ENCODE measurements around the gene C1QL2.

Gene C1QL2

DNA sequence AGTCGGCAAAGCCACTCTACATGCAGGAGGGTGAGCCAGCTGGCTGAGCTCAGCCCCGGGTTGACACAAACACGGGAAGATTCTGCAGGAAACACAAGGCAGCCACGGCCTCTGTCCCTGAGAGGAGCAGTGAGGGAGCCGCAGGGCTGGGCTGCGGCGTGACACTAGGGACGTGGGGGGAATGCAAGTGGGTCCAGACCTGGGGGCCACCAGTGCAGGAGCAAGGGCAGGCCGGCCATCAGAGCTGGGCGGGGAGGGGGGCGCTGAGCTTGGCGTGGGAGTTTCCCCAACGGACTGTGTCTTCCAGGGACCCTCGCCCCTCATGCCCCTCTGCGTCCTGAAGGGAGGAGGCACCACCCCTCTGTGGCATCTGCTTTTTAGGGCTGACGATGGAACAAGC is 12.0 kb upstream of the C1QL2 start:
- Histone ChIP-seq H3K4me3 (ENCODE audit: insufficient read length, low read depth) (no peak overlapping the region), H3K27me3 (ENCODE audit: insufficient read depth, insufficient read length) (peaks cover 21% of the 10 kb centered on the region), H3K9me3 (ENCODE audit: insufficient read depth, low read length) (no peaks in the 10 kb centered on the region; the same call in 1 of the 2 replicates), H3K36me3 (ENCODE audit: insufficient read depth, insufficient read length, low read length) (no peaks in the 10 kb centered on the region), H3K9ac (ENCODE audit: insufficient read length, low read depth) (no peak overlapping the region), H3K4me1 (ENCODE audit: insufficient read depth, insufficient read length) (peaks cover 3% of the 10 kb centered on the region)
- DNase-seq (ENCODE audit: low read depth, low spot score): no peak
- TF ChIP-seq YY1 (IDR thresholded peaks at IDR 0.05; ENCODE audit: insufficient read depth, insufficient read length) (no peak), SUZ12 (IDR thresholded peaks at IDR 0.05; ENCODE audit: extremely low read depth, insufficient read depth, insufficient read length) (no peak), ZNF274 (IDR thresholded peaks at IDR 0.05; ENCODE audit: low read depth, low read length) (no peak)

GRCh38 chr2:119169717-119170116 is 11.2 kb upstream of the C1QL2 start:
- peaks cover 21% of the 10 kb centered on the region for H3K27me3 ChIP-seq (ENCODE audit: insufficient read depth, insufficient read length)
- TF ChIP-seq YY1 (IDR thresholded peaks at IDR 0.05; ENCODE audit: insufficient read depth, insufficient read length): no peak
- TF ChIP-seq SUZ12 (IDR thresholded peaks at IDR 0.05; ENCODE audit: extremely low read depth, insufficient read depth, insufficient read length): no peak
- no peak for TF ChIP-seq ZNF274 (IDR thresholded peaks at IDR 0.05; ENCODE audit: low read depth, low read length)

GRCh38 chr2:119160361-119160990 is 1.9 kb upstream of the C1QL2 start:
- Histone ChIP-seq H3K9me3 (ENCODE audit: insufficient read depth, low read length) (no peaks in the 10 kb centered on the region), H3K4me3 (ENCODE audit: insufficient read length, low read depth) (no peak overlapping the region), H3K27me3 (ENCODE audit: insufficient read depth, insufficient read length) (peaks cover 54% of the 10 kb centered on the region), H3K4me1 (ENCODE audit: insufficient read depth, insufficient read length) (peaks cover 3% of the 10 kb centered on the region), H3K36me3 (ENCODE audit: insufficient read depth, insufficient read length, low read length) (no peaks in the 10 kb centered on the region), H3K9ac (ENCODE audit: insufficient read length, low read depth) (no peak overlapping the region)
- TF ChIP-seq ZNF274 (IDR thresholded peaks at IDR 0.05; ENCODE audit: low read depth, low read length) (no peak), YY1 (IDR thresholded peaks at IDR 0.05; ENCODE audit: insufficient read depth, insufficient read length) (no peak), SUZ12 (IDR thresholded peaks at IDR 0.05; ENCODE audit: extremely low read depth, insufficient read depth, insufficient read length) (no peak)
- DNase-seq (ENCODE audit: low read depth, low spot score): no peak

More at GRCh38 chr2:119169717-119170116, 11.2 kb upstream of the C1QL2 start:
- no peak for DNase-seq (ENCODE audit: low read depth, low spot score)
- H3K4me3 ChIP-seq (ENCODE audit: insufficient read length, low read depth): no peak overlapping the region
- H3K9me3 ChIP-seq (ENCODE audit: insufficient read depth, low read length): no peaks in the 10 kb centered on the region
- peaks cover 3% of the 10 kb centered on the region for H3K4me1 ChIP-seq (ENCODE audit: insufficient read depth, insufficient read length)
- no peak overlapping the region for H3K9ac ChIP-seq (ENCODE audit: insufficient read length, low read depth)
- no peaks in the 10 kb centered on the region for H3K36me3 ChIP-seq (ENCODE audit: insufficient read depth, insufficient read length, low read length)

GRCh38 chr2:119157850-119158511 is 570 bp downstream of the C1QL2 start:
- Histone ChIP-seq H3K9ac (ENCODE audit: insufficient read length, low read depth) (peak overlapping the region; percentile 72), H3K27me3 (ENCODE audit: insufficient read depth, insufficient read length) (peaks cover 49% of the 10 kb centered on the region), H3K36me3 (ENCODE audit: insufficient read depth, insufficient read length, low read length) (no peaks in the 10 kb centered on the region), H3K4me3 (ENCODE audit: insufficient read length, low read depth) (peak overlapping the region; percentile 57), H3K4me1 (ENCODE audit: insufficient read depth, insufficient read length) (peaks cover 5% of the 10 kb centered on the region), H3K9me3 (ENCODE audit: insufficient read depth, low read length) (no peaks in the 10 kb centered on the region)
- TF ChIP-seq ZNF274 (IDR thresholded peaks at IDR 0.05; ENCODE audit: low read depth, low read length) (no peak), SUZ12 (IDR thresholded peaks at IDR 0.05; ENCODE audit: extremely low read depth, insufficient read depth, insufficient read length) (no peak), YY1 (IDR thresholded peaks at IDR 0.05; ENCODE audit: insufficient read depth, insufficient read length) (no peak)
- no peak for DNase-seq (ENCODE audit: low read depth, low spot score)

GRCh38 chr2:119156891-119157773 is 1.4 kb downstream of the C1QL2 start:
- no peaks in the 10 kb centered on the region for H3K9me3 ChIP-seq (ENCODE audit: insufficient read depth, low read length)
- TF ChIP-seq SUZ12 (IDR thresholded peaks at IDR 0.05; ENCODE audit: extremely low read depth, insufficient read depth, insufficient read length): peak; percentile 72
- TF ChIP-seq ZNF274 (IDR thresholded peaks at IDR 0.05; ENCODE audit: low read depth, low read length): no peak
- H3K27me3 ChIP-seq (ENCODE audit: insufficient read depth, insufficient read length): peaks cover 47% of the 10 kb centered on the region
- peak overlapping the region; percentile 67 for H3K9ac ChIP-seq (ENCODE audit: insufficient read length, low read depth)
- H3K36me3 ChIP-seq (ENCODE audit: insufficient read depth, insufficient read length, low read length): no peaks in the 10 kb centered on the region
- peaks cover 5% of the 10 kb centered on the region for H3K4me1 ChIP-seq (ENCODE audit: insufficient read depth, insufficient read length)
- no peak for DNase-seq (ENCODE audit: low read depth, low spot score)
- peak overlapping the region; percentile 57 for H3K4me3 ChIP-seq (ENCODE audit: insufficient read length, low read depth)

GRCh38 chr2:119156105-119156890 is 2.3 kb downstream of the C1QL2 start:
- DNase-seq (ENCODE audit: low read depth, low spot score): peak; percentile 56
- peaks cover 47% of the 10 kb centered on the region for H3K27me3 ChIP-seq (ENCODE audit: insufficient read depth, insufficient read length)
- H3K36me3 ChIP-seq (ENCODE audit: insufficient read depth, insufficient read length, low read length): no peaks in the 10 kb centered on the region
- peak overlapping the region; percentile 57 for H3K4me3 ChIP-seq (ENCODE audit: insufficient read length, low read depth)
- H3K9me3 ChIP-seq (ENCODE audit: insufficient read depth, low read length): no peaks in the 10 kb centered on the region
- peaks cover 4% of the 10 kb centered on the region for H3K4me1 ChIP-seq (ENCODE audit: insufficient read depth, insufficient read length)
- H3K9ac ChIP-seq (ENCODE audit: insufficient read length, low read depth): peak overlapping the region; percentile 67
- TF ChIP-seq YY1 (IDR thresholded peaks at IDR 0.05; ENCODE audit: insufficient read depth, insufficient read length) (no peak), SUZ12 (IDR thresholded peaks at IDR 0.05; ENCODE audit: extremely low read depth, insufficient read depth, insufficient read length) (no peak), ZNF274 (IDR thresholded peaks at IDR 0.05; ENCODE audit: low read depth, low read length) (no peak)
